HUES64 (cell line): ENCODE data around the gene ZC3H8.

ENCODE experiments used
- H3K27ac ChIP-seq: 2 replicates; pipeline ENCODE4 v1.7.0; 2013; ENCODE audit warnings: low read depth, low read length, inconsistent platforms
- H3K27me3 ChIP-seq: 2 replicates; pipeline ENCODE4 v1.6.1; 2013; ENCODE audit warnings: mild to moderate bottlenecking, low read length; ENCODE audit not compliant: insufficient read depth
- H3K36me3 ChIP-seq: 2 replicates; pipeline ENCODE4 v1.6.1; 2013; ENCODE audit warnings: mild to moderate bottlenecking, low read length; ENCODE audit not compliant: insufficient read depth
- H3K4me1 ChIP-seq: 2 replicates; pipeline ENCODE4 v1.6.1; 2013; ENCODE audit warnings: mild to moderate bottlenecking, low read length, moderate library complexity; ENCODE audit not compliant: insufficient read depth
- H3K4me3 ChIP-seq: 2 replicates; pipeline ENCODE4 v1.5.1; 2013; ENCODE audit warnings: mild to moderate bottlenecking, low read length, moderate library complexity
- H3K9ac ChIP-seq: 2 replicates; pipeline ENCODE4 v1.6.1; 2013; ENCODE audit warnings: mild to moderate bottlenecking, low read depth, low read length
- H3K9me3 ChIP-seq: 2 replicates; pipeline ENCODE4 v1.6.1; 2013; ENCODE audit warnings: low read depth, low read length; ENCODE audit not compliant: insufficient read depth
- WGBS: fragments of 150-250, 120-280 bp; methylation state at CpG from one replicate; pipeline ENCODE4 v1.1.7; 2013; ENCODE audit warnings: missing lambda C conversion rate; 5-methylcytosine and 5-hydroxymethylcytosine counted together

ZC3H8 gene

GRCh38 chr2:112164876-112165275 is 90.0 kb downstream of the ZC3H8 start:
- H3K4me3 ChIP-seq = no peak overlapping the region
- WGBS = 94% methylated on average over 11 of the region's 11 CpGs
- H3K9me3 ChIP-seq = no peaks in the 10 kb centered on the region
- H3K27ac ChIP-seq = no peak overlapping the region
- no peak overlapping the region for H3K9ac ChIP-seq
- no peaks in the 10 kb centered on the region for H3K4me1 ChIP-seq
- H3K27me3 ChIP-seq = no peaks in the 10 kb centered on the region
- no peaks in the 10 kb centered on the region for H3K36me3 ChIP-seq

DNA sequence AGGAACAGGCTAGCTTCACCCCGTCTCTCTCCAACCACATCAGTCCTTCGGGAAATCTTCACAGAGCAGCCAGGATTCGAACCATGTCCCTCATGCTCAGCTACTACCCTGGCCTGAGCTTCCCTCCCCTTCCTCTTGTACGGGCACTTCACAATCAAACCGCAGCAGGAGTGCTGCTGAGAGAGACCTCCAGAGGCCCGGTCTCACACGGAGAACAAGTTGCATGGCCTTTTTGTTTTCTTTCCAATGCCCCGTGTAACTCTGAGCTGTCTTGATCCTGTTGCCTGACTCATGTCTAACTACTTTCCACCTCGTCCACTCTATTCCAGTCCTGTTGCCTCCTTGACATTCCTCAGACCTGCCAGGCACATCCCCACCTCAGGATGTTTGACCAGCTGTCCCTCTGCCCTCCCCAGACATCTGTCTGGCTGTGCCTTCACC is 91.3 kb downstream of the ZC3H8 start:
- WGBS = 83% methylated on average over 9 of the region's 9 CpGs

DNA sequence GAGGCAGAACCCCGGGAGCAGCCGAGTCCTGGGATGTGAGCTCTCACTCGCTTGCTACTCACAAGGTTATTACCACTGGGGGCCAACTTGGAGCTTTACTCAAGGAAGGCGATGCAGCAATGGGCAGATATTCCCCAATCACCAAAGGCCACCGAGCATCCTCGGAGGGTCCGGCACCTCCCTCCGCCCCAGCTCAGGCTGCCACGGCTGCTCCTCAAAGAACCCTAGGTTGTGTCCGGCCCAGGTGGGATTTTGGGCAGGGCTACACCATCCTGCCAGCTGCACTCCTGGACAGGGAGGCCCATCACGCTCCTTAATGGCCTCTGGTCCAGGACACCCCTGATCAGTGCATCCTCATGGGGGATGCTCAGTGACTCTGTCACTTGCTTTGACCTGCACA is 91.9 kb downstream of the ZC3H8 start:
- Histone ChIP-seq H3K4me3 (no peak overlapping the region), H3K27me3 (no peaks in the 10 kb centered on the region), H3K36me3 (no peaks in the 10 kb centered on the region), H3K9ac (no peak overlapping the region), H3K9me3 (no peaks in the 10 kb centered on the region), H3K4me1 (no peaks in the 10 kb centered on the region), H3K27ac (no peak overlapping the region)
- WGBS = 94% methylated on average over 11 of the region's 11 CpGs

More for the DNA sequence above, 91.3 kb downstream of the ZC3H8 start:
- H3K4me3 ChIP-seq = no peak overlapping the region
- H3K36me3 ChIP-seq = no peaks in the 10 kb centered on the region
- H3K27ac ChIP-seq = no peak overlapping the region
- no peak overlapping the region for H3K9ac ChIP-seq
- H3K9me3 ChIP-seq = no peaks in the 10 kb centered on the region
- H3K4me1 ChIP-seq = no peaks in the 10 kb centered on the region
- no peaks in the 10 kb centered on the region for H3K27me3 ChIP-seq

GRCh38 chr2:112162341-112162740 is 92.5 kb downstream of the ZC3H8 start:
- Histone ChIP-seq H3K4me1 (no peaks in the 10 kb centered on the region), H3K27me3 (no peaks in the 10 kb centered on the region), H3K9me3 (no peaks in the 10 kb centered on the region), H3K36me3 (no peaks in the 10 kb centered on the region), H3K9ac (no peak overlapping the region), H3K27ac (no peak overlapping the region), H3K4me3 (no peak overlapping the region)
- 96% methylated on average over 6 of the region's 6 CpGs for WGBS
